ENCODE data around the gene CEP131. TPM values are rescaled to one million over a fixed set of nuclear protein-coding genes. Genes with fewer than 3 reads are reported as not detected.
"Not testable (repeated sequence)": the region's sequence is repeated elsewhere in the genome, so short reads cannot be mapped to it uniquely, and the experiment has no call there.

Gene CEP131
- total RNA-seq, 6 experiments from 2014 or later = 1.5 to 4.3 (median 2.1) TPM

- H3K4me1 ChIP-seq = peaks cover 0 to 3% (median 0%) of the 10 kb centered on the region in 4 donors
- ATAC-seq = no peak
- intact Hi-C loops (cut with DNase I) = loop anchor here in 1 of 2 donors (10.0 kb wide), 2 partner anchors 47 to 87 kb away; partner anchors contain the start of genes NDUFAF8 and TEPSIN
Observed at GRCh38 chr17:81147701-81148100, 75.1 kb downstream of the CEP131 start.

DNA sequence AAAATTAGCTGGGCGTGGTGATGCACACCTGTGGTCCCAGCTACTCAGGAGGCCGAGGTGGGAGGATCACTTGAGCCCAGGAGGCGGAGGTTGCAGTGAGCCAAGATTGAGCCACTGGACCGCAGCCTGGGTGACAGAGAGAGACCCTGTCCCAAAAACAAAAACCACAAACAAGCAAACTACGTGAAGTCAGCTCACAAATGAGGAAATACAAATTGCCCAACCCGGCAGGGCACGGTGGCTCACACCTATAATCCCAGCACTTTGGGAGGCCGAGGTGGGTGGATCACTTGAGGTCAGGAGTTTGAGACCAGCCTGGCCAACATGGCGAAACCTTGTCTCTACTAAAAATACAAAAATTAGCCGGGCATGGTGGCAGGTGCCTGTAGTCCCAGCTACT, 76.6 kb downstream of the CEP131 start:
- 62% methylated on average over 6 of the region's 10 CpGs for WGBS (ENCODE audit: insufficient coverage, low coverage, low lambda C conversion rate, missing lambda C conversion rate)
- intact Hi-C loops (cut with DNase I) = loop anchor here in 1 of 2 donors (10.0 kb wide), 2 partner anchors 49 to 89 kb away; partner anchors contain the start of genes NDUFAF8 and TEPSIN
- not testable (repeated sequence) for ATAC-seq

More at GRCh38 chr17:81147701-81148100, 75.1 kb downstream of the CEP131 start:
- no peaks in the 10 kb centered on the region for H3K27me3 ChIP-seq
- H3K27ac ChIP-seq = no peak overlapping the region
- WGBS (ENCODE audit: insufficient coverage, low coverage, low lambda C conversion rate, missing lambda C conversion rate) = 57% methylated on average over 10 of the region's 10 CpGs
- TF ChIP-seq, protein P1, sequence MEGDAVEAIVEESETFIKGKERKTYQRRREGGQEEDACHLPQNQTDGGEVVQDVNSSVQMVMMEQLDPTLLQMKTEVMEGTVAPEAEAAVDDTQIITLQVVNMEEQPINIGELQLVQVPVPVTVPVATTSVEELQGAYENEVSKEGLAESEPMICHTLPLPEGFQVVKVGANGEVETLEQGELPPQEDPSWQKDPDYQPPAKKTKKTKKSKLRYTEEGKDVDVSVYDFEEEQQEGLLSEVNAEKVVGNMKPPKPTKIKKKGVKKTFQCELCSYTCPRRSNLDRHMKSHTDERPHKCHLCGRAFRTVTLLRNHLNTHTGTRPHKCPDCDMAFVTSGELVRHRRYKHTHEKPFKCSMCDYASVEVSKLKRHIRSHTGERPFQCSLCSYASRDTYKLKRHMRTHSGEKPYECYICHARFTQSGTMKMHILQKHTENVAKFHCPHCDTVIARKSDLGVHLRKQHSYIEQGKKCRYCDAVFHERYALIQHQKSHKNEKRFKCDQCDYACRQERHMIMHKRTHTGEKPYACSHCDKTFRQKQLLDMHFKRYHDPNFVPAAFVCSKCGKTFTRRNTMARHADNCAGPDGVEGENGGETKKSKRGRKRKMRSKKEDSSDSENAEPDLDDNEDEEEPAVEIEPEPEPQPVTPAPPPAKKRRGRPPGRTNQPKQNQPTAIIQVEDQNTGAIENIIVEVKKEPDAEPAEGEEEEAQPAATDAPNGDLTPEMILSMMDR (IDR thresholded peaks at IDR 0.05) = no peak
- no peak for TF ChIP-seq POLR2A (IDR thresholded peaks at IDR 0.05)
- no peaks in the 10 kb centered on the region for H3K9me3 ChIP-seq
- H3K36me3 ChIP-seq = no peaks in the 10 kb centered on the region
- H3K4me3 ChIP-seq = no peak overlapping the region
- DNase-seq = no peak

DNA sequence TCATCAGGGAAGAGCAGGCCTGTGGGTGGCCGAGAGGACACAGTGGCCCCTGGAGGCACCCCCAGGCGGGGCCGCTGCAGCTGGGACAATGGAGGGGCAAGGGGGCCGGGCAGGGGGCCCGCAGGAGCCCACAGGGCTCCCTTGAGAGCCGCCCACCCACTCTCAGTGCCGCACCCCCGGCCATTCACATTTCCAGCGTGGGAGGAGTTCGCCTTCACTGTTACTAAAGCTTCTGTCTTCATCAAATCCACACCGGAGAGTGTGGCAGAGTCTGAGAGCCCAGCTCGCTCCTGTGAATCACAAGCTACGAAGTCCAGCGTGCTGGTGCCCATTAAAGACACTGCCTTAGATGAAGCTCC, 78.4 kb downstream of the CEP131 start:
- Histone ChIP-seq H3K27me3 (no peaks in the 10 kb centered on the region), H3K4me3 (no peak overlapping the region), H3K36me3 (no peaks in the 10 kb centered on the region), H3K9me3 (no peaks in the 10 kb centered on the region), H3K4me1 (peaks cover 0 to 7% (median 0%) of the 10 kb centered on the region in 4 donors), H3K27ac (no peak overlapping the region)
- intact Hi-C loops (cut with DNase I) = loop anchor here in 1 of 2 donors (10.0 kb wide), 2 partner anchors 50 to 90 kb away; partner anchors contain the start of genes NDUFAF8 and TEPSIN
- WGBS (ENCODE audit: insufficient coverage, low coverage, low lambda C conversion rate, missing lambda C conversion rate) = 77% methylated on average over 4 of the region's 14 CpGs
- no peak for TF ChIP-seq POLR2A (IDR thresholded peaks at IDR 0.05)
- TF ChIP-seq, protein P1 (IDR thresholded peaks at IDR 0.05) = no peak
- ATAC-seq (no peak), DNase-seq (no peak)

More for the DNA sequence above, 76.6 kb downstream of the CEP131 start:
- not testable (repeated sequence) for H3K36me3 ChIP-seq, DNase-seq, H3K27me3 ChIP-seq, H3K27ac ChIP-seq, H3K9me3 ChIP-seq, H3K4me1 ChIP-seq, H3K4me3 ChIP-seq

- no peak overlapping the region for H3K4me3 ChIP-seq
- DNase-seq = no peak
- no peaks in the 10 kb centered on the region for H3K9me3 ChIP-seq
- no peak overlapping the region for H3K27ac ChIP-seq
- TF ChIP-seq, protein P1 (IDR thresholded peaks at IDR 0.05) = no peak
- TF ChIP-seq POLR2A (IDR thresholded peaks at IDR 0.05) = no peak
- no peaks in the 10 kb centered on the region for H3K27me3 ChIP-seq
- peaks cover 0 to 7% (median 0%) of the 10 kb centered on the region in 4 donors for H3K4me1 ChIP-seq
- H3K36me3 ChIP-seq = no peaks in the 10 kb centered on the region
- ATAC-seq = no peak
- intact Hi-C loops (cut with DNase I) = loop anchor here in 1 of 2 donors (10.0 kb wide), 2 partner anchors 51 to 91 kb away; partner anchors contain the start of genes NDUFAF8 and TEPSIN
- WGBS (ENCODE audit: insufficient coverage, low coverage, low lambda C conversion rate, missing lambda C conversion rate) = 69% methylated on average over 7 of the region's 17 CpGs
Observed at GRCh38 chr17:81143717-81144422, 78.9 kb downstream of the CEP131 start.

DNA sequence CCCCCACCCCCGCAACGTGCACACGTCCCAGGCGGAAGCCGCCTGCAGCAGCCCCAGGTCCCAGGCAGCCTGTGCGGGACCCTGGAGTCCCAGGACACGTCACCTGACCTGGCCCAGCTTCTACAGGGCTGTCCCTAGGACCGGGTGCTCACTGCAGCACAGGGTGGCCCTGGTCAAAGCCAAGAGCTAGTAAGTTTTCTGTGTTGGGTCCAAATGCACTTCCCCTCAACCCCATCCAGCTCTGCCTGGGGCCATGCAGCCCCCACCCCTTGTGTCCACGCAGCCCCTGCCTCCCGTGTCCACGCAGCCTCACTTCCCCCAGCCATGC, 79.6 kb downstream of the CEP131 start:
- Histone ChIP-seq H3K9me3 (no peaks in the 10 kb centered on the region), H3K27ac (no peak overlapping the region), H3K4me1 (peaks cover 0 to 7% (median 0%) of the 10 kb centered on the region in 4 donors), H3K4me3 (no peak overlapping the region), H3K36me3 (no peaks in the 10 kb centered on the region), H3K27me3 (no peaks in the 10 kb centered on the region)
- no peak for DNase-seq
- intact Hi-C loops (cut with DNase I) = loop anchor here in 1 of 2 donors (10.0 kb wide), 2 partner anchors 52 to 92 kb away; partner anchors contain the start of genes NDUFAF8 and TEPSIN
- no peak for ATAC-seq
- WGBS (ENCODE audit: insufficient coverage, low coverage, low lambda C conversion rate, missing lambda C conversion rate) = 85% methylated on average over 3 of the region's 11 CpGs
- TF ChIP-seq, protein P1 (IDR thresholded peaks at IDR 0.05) = no peak
- no peak for TF ChIP-seq POLR2A (IDR thresholded peaks at IDR 0.05)
